HG02763 (cell line): ENCODE results near the gene NDOR1.
"Not testable (repeated sequence)": the region's sequence is repeated elsewhere in the genome, so short reads cannot be mapped to it uniquely, and the experiment has no call there.

Experiments
- ATAC-seq: cut with Tn5 transposase; IDR thresholded peaks from one replicate; pipeline ENCODE4 v1.9.1; 2021; ENCODE audit warnings: mild to moderate bottlenecking, moderate library complexity; ENCODE audit not compliant: unreplicated experiment

Gene NDOR1

DNA sequence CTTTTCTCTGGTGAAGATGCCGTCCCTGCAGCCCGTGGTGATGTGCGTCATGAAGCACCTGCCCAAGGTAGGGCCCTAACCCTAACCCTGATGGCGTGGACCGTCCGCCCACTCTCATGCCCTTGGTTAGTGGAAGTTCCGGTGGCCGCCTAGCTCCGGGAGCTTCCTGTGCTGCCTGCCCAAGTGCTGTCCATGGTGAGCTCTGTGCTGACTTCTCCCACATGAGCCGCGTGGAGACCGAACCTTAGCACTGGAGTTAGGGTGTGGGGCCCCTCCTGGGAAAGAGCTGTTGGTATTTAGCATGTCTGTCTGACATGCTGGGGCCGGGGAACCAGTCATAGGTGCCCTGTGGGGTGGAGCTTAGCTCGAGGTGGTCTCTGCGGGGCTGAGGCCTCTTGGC lies 50.9 kb downstream of the NDOR1 start:
- no peak for ATAC-seq

DNA sequence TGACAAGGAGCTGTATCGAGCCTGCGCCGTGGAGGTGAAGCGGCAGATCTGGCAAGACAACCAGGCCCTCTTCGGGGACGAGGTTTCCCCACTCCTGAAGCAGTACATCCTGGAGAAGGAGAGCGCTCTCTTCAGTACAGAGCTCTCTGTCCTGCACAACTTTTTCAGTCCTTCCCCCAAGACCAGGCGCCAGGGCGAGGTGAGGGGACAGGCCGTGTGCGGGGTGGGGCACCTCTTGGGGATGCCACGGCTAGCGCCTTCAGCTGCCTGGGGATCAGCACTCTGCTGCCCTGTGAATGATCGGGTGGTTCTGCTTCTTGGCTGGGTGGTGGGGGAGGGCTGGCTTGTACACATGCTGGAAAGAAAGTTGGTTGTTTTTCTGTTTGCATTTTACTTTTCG lies 51.4 kb downstream of the NDOR1 start:
- ATAC-seq, result no peak

DNA sequence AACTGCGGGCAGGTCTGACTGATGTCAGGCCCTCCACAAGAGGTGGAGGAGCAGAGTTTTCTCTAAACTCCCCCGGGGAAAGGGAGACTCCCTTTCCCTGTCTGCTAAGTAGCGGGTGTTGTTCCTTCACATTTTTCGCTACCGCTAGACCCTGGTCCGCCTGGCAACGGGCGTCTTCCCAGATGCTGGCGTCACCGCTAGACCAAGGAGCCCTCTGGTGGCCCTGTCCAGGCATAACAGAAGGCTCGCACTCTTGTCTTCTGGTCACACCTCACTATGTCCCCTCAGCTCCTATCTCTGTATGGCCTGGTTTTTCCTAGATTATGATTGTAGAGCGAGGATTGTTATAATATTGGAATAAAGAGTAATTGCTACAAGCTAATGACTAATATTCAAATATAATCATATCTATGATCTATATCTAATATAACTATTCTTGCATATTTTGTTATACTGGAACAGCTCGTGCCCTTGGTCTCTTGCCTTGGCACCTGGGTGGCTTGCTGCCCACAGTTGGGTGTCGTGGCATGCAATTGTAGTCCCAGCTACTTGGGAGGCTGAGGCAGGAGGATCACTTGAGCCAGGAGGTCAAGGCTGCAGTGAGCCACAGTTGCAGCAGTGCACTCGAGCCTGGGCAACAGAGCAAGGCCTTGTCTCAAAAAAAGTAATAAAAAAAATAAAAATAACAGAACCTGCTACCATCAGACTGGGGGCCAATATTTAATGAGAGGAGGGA lies 56.8 kb downstream of the NDOR1 start:
- not testable (repeated sequence) for ATAC-seq

DNA sequence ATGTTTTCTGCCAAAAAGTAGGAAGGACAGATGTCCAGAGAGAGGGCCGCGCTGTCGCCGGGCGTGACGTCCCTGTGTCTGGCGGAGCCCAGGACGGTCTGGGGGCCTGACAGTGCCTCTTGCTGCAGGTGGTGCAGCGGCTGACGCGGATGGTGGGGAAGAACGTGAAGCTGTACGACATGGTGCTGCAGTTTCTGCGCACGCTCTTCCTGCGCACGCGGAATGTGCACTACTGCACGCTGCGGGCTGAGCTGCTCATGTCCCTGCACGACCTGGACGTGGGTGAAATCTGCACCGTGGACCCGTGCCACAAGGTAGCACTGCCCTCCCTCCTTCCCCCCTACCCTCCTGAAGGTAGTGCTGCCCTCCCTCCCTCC lies 57.4 kb downstream of the NDOR1 start:
- no peak for ATAC-seq

DNA sequence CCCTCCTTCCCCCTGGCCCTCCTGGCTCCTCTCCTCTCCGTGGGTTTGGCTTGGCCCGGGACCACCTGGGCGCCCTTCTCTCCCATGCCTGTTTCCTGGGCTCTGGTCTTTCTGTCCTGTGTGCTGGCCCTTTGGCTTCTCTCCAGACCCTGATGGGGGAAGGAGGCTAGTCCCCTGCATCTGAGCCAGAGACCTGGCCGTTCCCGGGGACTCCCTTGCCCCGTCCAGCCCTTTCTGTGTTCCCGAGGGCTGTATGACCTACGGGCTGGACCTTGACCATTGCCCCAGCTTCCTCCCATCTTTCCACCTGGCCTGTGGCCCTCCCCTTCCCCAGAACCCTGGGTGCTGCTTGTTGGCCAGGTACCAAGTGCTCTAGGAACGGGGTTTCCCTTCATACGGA lies 58.0 kb downstream of the NDOR1 start:
- no peak for ATAC-seq

DNA sequence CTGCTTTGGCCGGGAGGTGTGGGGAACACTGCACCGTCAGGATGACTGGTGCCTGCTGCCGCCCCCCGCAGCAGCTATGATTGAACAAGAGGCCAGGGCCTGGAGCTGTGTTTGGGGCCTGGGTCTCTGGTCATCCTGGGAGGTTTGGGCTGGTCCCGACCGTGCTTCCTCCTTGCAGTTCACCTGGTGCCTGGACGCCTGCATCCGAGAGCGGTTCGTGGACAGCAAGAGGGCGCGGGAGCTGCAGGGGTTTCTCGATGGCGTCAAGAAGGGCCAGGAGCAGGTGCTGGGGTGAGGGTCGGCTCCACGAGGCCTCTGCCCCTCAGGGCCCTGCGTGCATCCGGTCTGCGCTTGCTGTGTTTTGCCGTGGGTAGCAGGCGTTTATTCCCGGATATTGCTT lies 58.6 kb downstream of the NDOR1 start:
- ATAC-seq, result no peak

DNA sequence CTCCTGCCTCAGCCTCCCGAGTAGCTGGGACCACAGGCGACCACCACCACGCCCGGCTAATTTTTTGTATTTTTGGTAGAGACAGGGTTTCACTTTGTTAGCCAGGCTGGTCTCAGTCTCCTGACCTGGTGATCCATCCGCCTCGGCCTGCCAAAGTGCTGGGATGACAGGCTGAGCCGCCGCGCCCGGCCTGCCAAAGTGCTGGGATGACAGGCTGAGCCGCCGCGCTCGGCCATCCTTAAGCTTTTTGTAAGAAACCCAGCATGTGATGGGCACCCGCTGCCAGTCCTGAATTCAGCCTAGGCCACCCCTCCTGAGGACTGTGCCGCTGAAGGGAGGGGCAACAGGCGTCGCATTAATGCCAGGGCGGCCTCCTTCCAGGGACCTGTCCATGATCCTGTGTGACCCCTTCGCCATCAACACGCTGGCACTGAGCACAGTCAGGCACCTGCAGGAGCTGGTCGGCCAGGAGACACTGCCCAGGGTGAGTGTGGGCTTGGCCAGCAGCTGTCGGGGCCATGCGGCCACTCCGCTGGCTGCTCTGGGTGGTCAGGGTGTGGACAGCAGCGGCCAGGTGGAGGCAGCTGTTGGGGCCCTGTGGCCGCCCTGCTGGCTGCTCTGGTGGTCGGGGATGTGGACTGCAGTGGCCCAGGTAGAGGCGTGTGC lies 60.1 kb downstream of the NDOR1 start:
- ATAC-seq, result no peak

DNA sequence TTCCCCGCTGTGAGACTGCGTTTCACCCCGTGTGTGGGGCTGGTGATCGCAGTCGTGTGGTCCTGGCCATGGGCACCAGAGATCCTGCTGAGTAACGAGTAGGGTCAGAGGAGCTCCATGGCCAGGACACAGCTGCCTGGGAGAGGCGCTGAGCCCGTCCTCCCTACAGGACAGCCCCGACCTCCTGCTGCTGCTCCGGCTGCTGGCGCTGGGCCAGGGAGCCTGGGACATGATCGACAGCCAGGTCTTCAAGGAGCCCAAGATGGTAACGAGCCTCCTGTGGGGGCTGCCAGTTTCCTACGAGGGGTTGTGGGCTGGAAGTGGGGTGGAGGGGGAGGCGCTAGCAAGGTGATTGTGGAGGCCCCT lies 60.6 kb downstream of the NDOR1 start:
- no peak for ATAC-seq
